ENCODE measurements around the gene MED26.

The MED26 gene

DNA sequence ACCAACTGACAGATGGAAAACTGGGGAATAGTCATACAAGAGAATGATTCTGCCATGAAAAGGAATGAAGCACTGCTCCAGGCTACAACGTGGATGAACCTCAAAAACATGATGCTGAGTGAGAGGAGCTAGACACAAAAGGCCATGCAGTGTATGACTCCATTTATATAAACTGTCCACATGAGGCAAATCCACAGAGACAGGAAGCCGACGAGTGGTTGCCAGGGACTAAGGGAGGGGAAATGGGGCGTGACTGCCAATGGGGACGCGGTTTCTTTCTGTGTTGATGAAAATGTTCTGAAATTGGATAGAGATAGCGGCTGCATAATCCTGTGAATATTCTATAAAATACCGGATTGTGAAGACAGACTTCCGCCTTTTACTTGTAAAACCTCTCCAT is 21.7 kb upstream of the MED26 start:
- no peak for DNase-seq (ENCODE audit: low read depth, low spot score)

DNA sequence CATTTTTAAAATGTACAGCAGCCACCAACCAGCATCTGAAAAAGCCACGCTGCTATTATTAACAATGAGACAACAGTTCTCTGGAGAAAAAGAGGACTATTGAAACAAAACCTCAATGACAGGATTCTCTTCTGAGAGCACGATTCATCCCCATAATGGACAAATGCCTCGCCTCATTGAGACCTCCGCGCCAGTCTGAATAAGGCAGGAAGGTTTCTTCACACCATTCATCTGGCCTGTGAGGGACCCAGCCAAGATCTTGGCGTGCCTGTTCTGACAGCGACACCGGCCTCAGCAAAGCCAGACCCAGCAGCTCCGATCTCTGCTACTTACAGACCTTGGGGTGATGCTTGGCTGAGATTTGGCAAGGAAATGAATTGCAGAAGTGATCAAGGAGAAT is 17.1 kb upstream of the MED26 start:
- no peak for DNase-seq (ENCODE audit: low read depth, low spot score)

DNA sequence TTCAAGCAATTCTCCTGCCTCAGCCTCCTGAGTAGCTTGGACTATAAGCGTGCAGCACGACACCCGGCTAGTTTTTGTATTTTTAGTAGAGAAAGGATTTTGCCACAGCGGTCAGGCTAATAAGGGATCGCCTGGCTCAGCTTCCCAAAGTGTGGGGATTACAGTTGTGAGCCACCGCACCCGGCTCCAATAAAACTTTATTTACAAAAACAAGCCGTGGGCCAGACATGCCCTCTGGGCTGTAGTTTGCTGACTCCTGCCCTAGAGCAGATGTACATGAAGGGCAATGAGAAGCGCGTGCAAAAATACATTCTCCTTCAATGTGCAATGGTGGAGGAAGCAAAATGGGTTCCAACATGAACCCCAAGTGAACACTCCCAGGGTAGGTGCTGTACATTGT is 13.7 kb upstream of the MED26 start:
- DNase-seq (ENCODE audit: low read depth, low spot score): no peak

DNA sequence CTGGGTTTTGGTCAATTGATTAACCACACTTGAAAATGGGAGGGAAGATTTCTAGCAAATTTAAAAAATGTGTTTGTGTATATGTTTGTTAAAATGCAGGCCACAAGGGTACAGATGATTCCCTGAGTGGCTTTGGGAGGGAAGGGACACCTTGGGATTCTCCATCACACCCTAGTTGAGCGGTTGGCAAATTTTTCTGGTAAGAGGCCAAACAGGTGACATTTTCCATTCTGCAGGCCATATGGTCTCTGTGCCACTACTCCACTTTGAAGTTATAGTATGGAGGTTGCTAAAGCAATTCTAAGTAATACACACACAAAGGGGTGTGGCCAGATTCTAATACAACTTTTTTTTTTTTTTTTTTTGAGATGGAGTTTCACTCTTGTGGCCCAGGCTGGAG is 12.9 kb upstream of the MED26 start:
- no peak for DNase-seq (ENCODE audit: low read depth, low spot score)

DNA sequence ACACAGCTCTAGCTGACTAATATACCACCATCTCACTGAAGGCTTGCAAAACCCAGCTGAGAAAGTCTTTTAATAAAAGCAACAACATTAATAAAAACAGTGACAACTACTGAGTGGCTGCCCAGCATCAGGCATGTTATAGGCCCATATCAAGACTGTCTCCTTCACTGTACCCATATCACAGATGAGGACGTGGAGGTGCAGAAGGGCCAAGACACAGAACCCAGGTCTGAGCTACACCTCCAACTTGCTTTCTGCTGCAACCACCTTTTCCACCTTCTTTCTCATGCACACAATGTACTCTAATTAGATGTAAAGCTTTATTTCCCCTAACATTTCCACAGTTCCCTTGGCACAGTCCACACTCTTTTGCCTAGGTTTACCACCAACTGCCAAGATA is 10.7 kb upstream of the MED26 start:
- DNase-seq (ENCODE audit: low read depth, low spot score): no peak

DNA sequence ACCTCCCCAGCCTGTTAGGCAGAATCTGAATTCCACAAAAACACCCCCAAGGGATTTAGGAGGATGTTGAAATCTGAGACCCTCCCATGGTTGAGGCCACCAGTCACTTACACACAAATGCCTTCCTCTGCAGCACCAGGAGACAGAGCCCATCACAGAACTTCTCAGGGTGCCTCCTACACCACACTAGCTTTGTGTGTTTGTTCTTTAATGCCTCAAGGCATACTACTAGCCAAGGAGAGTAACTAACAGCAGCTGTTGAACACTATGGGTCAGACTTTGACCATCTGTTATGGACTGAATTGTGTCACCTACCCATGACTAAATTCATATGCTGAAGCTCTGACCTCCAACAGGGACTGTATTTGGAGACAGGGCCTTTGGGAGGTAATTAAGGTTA is 9.5 kb upstream of the MED26 start:
- DNase-seq (ENCODE audit: low read depth, low spot score): no peak

DNA sequence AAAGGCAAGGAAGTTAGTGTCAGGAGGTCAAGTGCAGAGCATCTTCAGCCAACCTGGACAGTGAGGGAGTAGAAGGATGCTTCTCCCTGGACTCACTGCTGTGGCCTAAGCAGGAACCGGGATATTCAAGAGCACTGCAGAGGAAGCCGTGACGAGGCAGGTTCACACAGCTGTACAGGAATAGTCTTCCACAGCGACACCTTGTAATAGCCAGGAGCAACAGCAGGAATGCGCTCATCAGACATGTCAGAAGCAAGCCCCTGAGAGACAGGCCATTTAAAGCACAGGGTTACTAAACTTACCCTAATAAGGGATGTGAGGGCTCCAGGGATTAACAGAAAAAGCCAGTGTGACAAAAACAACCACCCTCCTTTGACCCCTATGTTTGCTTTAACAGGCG is 3.5 kb upstream of the MED26 start:
- no peak for DNase-seq (ENCODE audit: low read depth, low spot score)

DNA sequence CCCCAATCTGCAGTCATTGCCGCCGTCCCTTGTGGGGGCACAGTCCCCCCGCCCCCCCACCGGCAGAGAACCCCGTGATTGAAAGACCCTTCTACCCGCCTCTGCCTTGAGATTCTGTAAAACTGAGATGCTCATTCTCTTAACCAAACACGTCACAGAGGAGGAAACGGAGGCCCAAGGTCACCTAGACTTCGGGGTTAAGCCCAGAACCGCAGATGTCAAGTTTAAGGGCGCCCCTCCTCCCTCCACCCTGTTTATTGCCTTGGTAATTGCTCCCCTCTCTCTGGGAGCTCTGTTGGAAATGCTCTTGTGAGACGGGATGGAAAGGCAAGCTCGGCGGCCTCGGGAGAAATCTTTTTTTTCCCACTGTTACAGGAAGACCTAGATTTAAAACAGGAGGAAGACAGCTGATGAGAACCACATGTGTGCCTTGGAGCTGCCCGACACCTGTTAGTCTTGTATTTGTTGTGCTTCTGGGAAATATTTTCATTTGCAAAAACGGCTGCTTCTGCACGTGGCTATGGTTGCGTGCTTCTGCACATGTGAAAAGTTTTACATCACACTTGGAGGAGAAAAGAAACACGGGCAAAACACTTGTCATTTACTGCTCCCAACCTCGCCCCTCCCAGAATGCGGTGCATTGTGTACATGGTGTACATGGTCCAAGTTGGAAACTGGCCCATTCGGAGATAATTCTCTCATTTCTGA is 1.1 kb upstream of the MED26 start:
- no peak for DNase-seq (ENCODE audit: low read depth, low spot score)

DNA sequence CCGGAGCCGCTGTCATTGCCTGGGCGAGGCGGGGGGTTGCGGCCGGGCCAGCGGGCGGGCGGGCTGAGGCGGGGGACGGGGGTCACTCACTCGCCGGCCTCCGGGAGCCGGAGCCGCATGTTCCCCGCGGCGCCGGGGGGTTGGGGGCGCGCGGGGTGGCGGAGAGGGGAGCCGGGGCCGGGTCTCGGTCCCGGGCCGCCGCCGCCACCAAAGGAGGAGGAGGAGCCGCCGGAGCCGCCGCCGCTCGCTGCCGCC is 149 bp downstream of the MED26 start:
- no peak for DNase-seq (ENCODE audit: low read depth, low spot score)

DNA sequence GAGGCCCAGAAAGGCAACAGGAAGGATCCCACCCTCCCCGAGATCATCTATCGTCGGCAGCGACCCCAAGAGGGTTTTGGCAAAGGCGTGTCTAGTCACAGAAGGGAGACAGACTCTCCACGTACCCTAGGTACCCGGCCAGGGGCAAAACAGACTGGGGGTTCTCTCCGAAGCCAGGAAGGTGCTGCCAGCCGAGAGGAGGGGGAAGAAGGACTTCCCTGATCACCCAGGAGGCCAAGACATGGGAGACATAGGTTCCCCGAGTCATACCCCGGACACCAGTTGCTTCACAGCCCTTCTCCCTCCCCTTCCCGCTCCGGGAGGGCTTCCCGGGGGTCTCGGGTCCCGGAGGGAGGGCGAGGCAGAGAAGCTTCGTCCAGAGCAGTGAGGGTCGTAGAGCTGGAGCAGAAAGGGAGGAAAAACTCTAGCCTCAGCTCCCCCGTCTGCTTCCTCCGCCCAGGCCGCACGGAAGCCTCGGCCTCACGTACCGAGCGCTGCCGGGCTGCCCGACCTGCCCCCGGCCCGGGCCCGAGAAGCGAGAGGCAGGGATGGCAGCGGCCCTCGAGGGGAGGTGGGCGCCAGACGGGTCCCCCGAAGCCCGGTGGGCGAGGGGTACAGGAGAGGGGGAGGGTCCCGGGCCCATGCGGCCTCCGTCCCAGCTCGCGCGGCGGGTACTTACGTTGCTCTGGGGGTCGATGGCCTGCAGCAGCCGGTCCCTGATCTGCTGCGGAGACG is 644 bp downstream of the MED26 start:
- no peak for DNase-seq (ENCODE audit: low read depth, low spot score)

DNA sequence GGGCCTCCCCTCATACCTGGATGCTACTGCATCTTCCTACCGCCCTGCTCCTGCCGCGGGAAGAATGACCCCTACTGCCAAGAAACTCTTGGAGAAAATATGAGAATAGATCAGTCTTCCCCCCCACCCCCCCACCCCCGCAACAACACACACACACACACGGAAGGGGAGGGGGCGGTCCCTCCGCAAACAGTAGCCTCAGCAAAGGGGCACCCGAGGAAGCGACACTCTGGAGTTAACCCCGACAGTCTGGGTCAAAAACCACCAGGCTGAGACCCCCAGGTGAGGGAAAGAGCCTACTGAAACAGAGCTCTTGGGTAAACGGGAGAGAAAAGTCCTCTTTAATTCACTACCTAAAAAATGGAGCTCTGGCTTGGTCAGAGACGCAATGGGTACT is 1.2 kb downstream of the MED26 start:
- no peak for DNase-seq (ENCODE audit: low read depth, low spot score)

DNA sequence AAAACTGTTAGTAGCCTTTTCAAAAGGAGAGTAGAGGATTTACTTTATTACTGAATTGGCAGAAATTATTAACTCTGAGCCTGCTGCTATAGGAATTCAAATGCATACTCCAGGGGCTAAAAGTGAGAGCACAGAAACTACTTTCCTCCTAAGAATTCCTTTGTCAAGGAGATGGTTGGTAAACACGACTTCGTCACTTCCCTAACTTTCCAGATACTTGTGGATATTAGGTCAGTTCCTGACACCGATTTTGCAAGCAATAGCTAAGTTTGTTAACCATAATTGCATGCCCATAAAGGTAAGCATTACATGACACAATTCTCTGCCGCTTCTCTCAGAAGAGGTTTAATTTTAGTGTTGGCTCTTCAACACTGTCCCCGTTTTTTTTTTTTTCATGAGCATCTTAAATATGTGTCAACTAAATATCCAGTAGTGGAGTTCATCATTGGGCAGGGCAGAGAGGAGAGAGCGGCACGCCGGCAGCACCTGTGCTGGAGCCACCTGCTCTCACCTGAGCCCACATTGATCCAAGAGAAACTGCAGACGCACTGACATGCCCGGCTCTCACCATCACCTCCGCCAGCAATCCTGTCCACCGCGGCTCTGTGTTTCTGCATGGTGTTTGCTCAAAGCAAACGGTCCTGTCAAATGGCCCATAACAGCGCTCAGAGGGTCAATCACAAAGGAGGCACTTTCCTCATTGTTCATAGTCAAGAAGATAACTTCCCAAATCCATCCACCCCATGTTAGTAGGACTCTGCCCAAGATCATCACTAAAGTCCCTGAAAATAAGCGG is 2.6 kb downstream of the MED26 start:
- DNase-seq (ENCODE audit: low read depth, low spot score): no peak

DNA sequence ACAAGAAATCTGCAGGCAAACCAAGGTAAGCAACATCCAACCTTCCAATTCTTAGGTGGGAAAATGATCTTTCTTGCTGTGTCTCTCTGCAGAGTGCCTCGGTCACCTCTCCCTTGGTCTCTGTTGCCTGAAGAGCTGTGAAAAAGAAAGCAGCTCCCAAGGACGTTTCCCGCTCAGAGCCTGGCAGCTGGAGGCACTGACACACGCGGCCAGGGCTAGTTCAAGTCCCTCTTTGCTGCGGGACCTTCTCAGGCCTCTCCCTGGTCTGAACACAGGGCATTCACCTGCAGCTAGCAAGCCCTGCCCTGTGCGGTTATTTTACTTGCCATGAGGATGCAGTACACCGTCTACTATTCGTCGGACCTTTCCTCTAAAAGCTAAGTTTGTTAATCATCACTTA is 3.8 kb downstream of the MED26 start:
- no peak for DNase-seq (ENCODE audit: low read depth, low spot score)

DNA sequence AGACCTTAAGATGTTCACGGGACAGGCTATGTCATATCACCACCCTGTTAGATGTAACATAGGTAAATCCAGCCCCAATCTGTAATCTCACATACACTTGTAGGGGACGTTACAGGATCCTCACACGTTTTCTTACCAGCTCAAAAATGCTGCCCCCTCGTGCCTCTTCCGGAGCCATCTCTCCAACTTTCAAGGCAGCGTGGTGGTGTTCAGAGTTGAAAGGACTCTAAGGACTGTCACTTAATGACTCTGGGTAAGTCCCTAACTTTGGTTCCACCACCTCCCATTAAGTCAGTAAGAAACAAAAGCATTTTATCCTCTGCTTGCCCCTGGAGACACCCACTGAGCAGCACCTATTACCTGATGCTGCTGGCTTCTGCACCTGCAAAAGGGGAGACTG is 4.4 kb downstream of the MED26 start:
- DNase-seq (ENCODE audit: low read depth, low spot score): no peak

DNA sequence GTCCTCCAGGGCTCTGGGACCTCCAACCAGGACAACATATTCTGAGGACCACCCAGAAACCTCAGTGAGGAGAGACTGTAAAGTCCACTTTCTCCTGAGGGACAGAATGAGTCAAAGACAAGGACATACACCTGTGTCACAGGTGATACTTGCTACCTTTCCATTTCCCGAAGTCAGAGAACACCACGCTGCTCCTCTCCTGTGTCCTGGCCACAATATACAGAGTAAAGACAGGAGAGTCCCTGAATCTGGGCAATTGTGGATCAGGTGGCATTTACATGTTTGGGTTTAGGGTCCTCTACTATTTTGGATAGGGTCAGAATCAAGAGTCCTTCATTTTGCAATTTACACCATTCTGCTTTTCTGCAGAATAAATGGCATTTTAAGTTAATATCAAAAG is 4.9 kb downstream of the MED26 start:
- DNase-seq (ENCODE audit: low read depth, low spot score): no peak

DNA sequence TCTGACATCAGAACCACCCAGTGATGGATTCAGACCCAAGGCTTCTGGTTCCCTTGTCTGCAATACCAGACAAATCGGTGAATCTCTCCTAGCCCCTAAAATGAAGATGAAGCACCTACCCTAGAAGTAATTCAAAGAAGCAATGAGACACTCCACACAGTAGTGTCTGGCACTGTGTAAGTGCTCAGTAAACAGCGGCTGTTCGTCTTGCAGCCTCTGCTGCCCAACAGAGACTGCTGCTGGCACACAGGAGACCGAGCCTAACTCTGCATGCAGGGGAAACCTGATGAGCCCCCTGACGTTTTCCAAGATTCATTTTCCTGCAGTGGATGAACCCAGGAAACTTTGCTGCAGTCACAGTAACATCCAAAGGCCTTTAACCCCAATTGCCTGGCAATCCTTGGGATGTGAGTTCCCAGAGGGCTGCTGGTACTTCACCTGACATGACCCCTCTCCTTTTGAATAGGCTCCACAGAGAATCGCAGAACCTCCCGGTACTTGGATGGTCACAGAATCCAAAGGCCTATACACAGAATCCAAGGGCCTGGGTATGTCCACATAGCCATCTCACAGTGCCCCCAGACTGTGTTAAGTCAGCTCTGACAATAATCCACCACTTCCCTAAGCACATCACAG is 6.7 kb downstream of the MED26 start:
- DNase-seq (ENCODE audit: low read depth, low spot score): no peak

DNA sequence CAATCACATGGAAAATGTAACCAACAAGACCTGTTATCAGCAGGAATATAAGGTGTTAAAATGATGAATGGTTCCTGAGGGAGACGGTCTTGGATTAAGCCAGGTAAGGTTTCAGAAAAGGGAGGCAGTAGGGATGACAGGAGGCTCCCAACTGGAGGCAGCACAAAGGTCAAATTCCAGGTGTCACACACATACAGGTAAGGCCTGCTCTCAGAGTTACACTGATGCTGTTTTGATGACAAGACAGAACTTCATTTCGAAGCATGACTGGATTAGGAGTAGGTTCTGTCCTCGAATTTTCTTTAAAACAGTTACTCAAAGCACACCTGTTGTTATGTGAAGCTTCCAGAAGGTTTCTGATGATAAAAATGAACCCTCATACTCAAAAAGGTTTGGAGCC is 7.4 kb downstream of the MED26 start:
- no peak for DNase-seq (ENCODE audit: low read depth, low spot score)

DNA sequence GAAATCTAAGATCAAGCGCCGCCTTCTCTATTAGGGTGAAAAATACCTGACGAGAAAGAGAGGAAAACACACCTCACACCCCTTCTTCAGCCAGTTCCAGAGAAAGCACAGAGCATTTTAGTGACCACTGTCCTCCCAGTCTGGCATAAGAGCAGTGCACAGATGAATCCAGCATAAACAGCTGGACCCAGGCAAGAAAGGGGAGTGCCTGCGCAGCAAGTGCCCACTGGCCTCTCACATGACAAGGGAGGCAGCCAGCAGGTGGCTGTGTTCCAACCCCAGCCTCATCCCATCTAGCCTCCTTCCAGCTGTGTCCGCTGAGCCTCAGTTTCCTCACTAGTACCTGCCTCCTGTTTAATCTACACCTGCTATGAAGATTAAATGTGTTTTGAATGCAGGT is 8.0 kb downstream of the MED26 start:
- no peak for DNase-seq (ENCODE audit: low read depth, low spot score)

DNA sequence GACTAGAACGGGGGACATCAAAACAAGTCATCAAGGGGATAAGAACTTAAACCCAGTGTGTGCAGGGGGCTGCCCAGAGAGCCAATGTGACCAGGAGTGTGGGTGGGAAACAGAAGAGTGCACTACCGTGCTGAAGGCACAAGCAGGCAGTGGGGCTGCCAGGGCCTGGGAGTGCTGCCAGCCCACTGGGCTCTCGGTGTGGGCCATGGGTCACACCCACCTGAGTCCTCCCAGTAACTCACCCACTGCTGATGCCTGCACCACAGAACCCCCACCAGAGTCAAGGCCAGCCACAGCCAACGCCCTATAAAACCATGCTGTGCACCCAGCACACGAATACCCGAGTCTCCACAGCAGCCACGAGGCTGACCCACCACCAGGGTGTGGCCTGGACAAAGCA is 8.5 kb downstream of the MED26 start:
- no peak for DNase-seq (ENCODE audit: low read depth, low spot score)

DNA sequence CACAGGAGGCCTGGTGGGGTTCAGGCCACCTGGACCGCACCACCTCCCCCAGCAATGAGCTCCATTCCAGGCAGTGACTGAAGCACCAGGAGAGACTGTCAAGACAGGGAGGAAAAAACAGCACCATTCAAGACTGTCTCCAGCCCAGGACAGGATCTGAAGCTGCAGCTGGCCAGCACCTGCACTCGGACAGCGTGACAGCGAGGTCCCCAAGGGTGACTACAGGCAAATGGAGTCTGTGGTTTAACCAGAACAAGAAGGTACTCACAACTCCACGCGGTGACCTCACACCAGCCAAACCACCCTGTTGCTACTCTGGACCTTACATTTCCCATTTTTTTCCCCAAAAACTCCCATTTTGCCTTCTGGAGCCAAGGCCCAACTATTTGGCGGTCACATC is 9.8 kb downstream of the MED26 start:
- DNase-seq (ENCODE audit: low read depth, low spot score): no peak

DNA sequence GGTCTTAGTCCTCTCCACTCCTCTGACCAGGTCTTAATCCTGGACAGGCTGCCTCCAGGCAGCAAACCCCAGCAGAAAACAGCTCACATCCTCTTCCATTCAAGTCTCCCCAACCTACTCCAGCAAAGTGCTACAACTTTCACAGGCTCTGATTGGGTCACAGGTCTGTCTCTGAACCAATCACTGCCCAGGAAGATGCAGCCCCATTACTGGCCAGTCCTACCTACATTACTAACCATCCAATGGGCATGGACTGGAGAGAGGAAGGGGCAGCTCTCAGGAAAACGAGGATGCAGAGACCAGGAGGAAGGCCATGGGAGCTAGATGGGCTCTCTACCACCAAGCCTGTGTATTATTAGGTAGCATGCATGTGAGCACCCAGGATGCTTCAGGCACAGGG is 12.2 kb downstream of the MED26 start:
- no peak for DNase-seq (ENCODE audit: low read depth, low spot score)

DNA sequence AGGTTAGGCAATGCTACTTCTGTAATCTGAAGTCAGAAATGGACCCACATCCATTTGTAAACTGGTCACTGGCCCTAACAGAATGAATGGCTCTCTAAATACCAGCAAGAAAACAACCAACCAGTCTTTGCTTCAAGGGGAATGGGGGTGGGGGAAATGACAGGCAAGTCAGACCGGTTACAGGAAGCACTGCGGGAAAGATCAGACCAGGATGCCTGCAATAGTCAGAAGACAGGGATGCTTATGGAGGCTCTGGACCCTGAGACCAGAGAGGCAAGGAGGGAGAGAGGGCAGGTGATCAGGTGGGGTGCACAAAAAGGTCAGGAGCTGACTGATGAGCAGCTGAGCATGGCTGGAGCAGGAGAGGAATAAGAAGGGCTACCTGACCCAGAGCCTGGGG is 13.1 kb downstream of the MED26 start:
- DNase-seq (ENCODE audit: low read depth, low spot score): no peak

DNA sequence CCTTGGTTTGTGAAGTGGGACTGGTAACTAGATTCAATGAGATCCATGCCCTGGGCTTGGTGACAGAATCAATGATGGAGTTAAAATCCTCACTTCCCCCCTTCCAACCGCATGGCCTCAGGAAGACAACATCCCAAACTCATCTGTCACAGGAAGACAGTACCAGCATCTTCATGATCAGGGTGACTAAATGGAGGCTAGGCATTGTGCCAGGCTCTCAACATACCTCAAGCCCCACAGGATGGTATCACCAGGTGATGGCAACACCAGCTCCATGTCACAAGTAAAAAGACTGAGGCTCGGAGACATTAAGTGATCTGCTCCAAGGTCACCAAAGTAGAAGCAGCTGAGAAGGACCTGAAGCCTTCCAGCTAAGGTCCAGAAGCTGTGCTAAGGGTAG is 14.2 kb downstream of the MED26 start:
- DNase-seq (ENCODE audit: low read depth, low spot score): no peak
